Adrenal gland (tissue), 12 donors: Measurements from ENCODE around the gene HMG20B. TPM values are rescaled to one million over a fixed set of nuclear protein-coding genes. Genes with fewer than 3 reads are reported as not detected.
A peak's percentile ranks its signal among the peaks of the same experiment; 100 is the strongest.

ENCODE experiments used
- DNase-seq, 7 donors: peaks; one replicate each; pipeline ENCODE4 v3.0.0-alpha.2; 2019 to 2020
- H3K27ac ChIP-seq, 5 donors: fragments of 200-600 bp; sonication (generic) in 4 of 5; 1 replicate in 3 of 5; 2 replicates in 2 of 5; pipeline versions ENCODE4 v1.5.1 to v1.8.0; 2016 to 2020; ENCODE audit warnings: mild to moderate bottlenecking in 1 of 5
- H3K27me3 ChIP-seq: fragments of 200-600 bp; 2 replicates; pipeline ENCODE4 v1.8.0; 2021
- H3K36me3 ChIP-seq, 2 donors: fragments of 200-600 bp; replicated peaks in 1 of 2; 1 replicate in 1 of 2; 2 replicates in 1 of 2; pipeline versions ENCODE4 v1.5.1 to v1.8.0; 2018 to 2022
- H3K4me1 ChIP-seq, 2 donors: fragments of 200-600 bp; replicated peaks in 1 of 2; 1 replicate in 1 of 2; 2 replicates in 1 of 2; pipeline versions ENCODE4 v1.5.1 to v1.8.0; 2018 to 2021
- H3K4me3 ChIP-seq, 4 donors: fragments of 200-600 bp; sonication (generic) in 3 of 4; one replicate each; pipeline ENCODE4 v1.5.1; 2016 to 2018
- H3K9me3 ChIP-seq, 3 donors: fragments of 200-600 bp; sonication (generic) in 1 of 3; replicated peaks in 1 of 3; 1 replicate in 2 of 3; 2 replicates in 1 of 3; pipeline versions ENCODE4 v1.5.1 to v1.8.0; 2016 to 2021
- CTCF ChIP-seq, 6 experiments: fragments of 450-650 bp in 4 of 6; fragments of 200-600 bp in 2 of 6; sonication (generic) in 1 of 6; IDR thresholded peaks; 1 replicate in 5 of 6; 2 replicates in 1 of 6; pipeline versions ENCODE4 v1.5.1 to v1.8.0; 2016 to 2021; ENCODE audit warnings: antibody characterized with exemption in 6 of 6, mild to moderate bottlenecking in 2 of 6, moderate library complexity in 1 of 6
- POLR2A ChIP-seq, 2 donors: fragments of 450-650 bp; IDR thresholded peaks; one replicate each; pipeline ENCODE4 v1.6.1; 2017; ENCODE audit warnings: antibody characterized with exemption in 2 of 2, mild to moderate bottlenecking in 2 of 2, moderate library complexity in 1 of 2
- WGBS, 4 donors: extraction: QIAGEN DNeasy Blood & Tissue Kit in 2 of 4; methylation state at CpG; one replicate each; pipeline versions ENCODE4 v1.1.5 to v1.1.7; 2013 to 2017; 5-methylcytosine and 5-hydroxymethylcytosine counted together
- intact Hi-C, 2 donors: fragments of 100-400 bp; cut with DNase I; formaldehyde crosslinking; loops; one replicate each; pipeline versions ENCODE4 v1.14.1 to v1.15.0; 2022 to 2023
- polyA plus RNA-seq, 3 donors: library from polyadenylated mRNA; stranded (reverse); fragments of 200-250 nt in 2 of 3; fragments of 350-450 nt in 1 of 3; fragmentation: Illumina TruSeq in 1 of 3; extraction: RNeasy Lipid Tissue Mini Kit (QIAGEN cat#74804) in 1 of 3; gene quantifications; one replicate each; pipeline ENCODE4 v1.2.3, GENCODE V29; 2013 to 2014
- total RNA-seq, 9 donors: library from RNA; depleted of rRNA in 4 of 9; stranded (reverse); fragments of >200 nt in 4 of 9; fragments of 120-200 nt in 1 of 9; fragmentation: NEBNext Ultra II Directional in 1 of 9; extraction: Animal tissue kit (Norgen Biotek cat#: 25700) in 1 of 9; gene quantifications; one replicate each; pipeline versions ENCODE4 v1.1.0 to v1.2.4, GENCODE V29; 2013 to 2023
- donor health status: healthy with polysubstance abuse.
- donor health status: Bipolar disorder and iron deficiency.
- donor health status: DM: yes; HTN: yes; CAD: no.
- donor health status: DM: no; HTN: no; CAD: no.
- donor health status: DM: no; HTN: no; CAD: no.
- donor health status: DM: yes; HTN: yes; CAD: no.

Gene HMG20B
- total and polyA plus RNA-seq, 12 donors, result 18.1 to 178 (median 102) TPM

- 85 to 91% (median 89%) methylated on average over 10 to 41 of the region's 41 CpGs for WGBS, 4 donors
- Histone ChIP-seq H3K27me3 (no peaks in the 10 kb centered on the region), H3K9me3 (no peaks in the 10 kb centered on the region), H3K36me3 (peaks cover 0 to 15% of the 10 kb centered on the region in 2 donors), H3K4me3 (no peak overlapping the region), H3K4me1 (peaks cover 26 to 40% of the 10 kb centered on the region in 2 donors), H3K27ac (peak overlapping the region in 1 of 5 donors; percentile 11)
- TF ChIP-seq POLR2A (IDR thresholded peaks at IDR 0.05) (no peak), CTCF (IDR thresholded peaks at IDR 0.05) (no peak)
- DNase-seq, result peak in 1 of 7 donors; percentile 22
- intact Hi-C loops, result loop anchor here in 1 of 2 donors (5.0 kb wide), 1 partner anchor 64 kb away; no protein-coding TSS in a partner anchor
These were observed 38.3 kb downstream of the HMG20B start for GRCh38 chr19:3610745-3611717.

DNA sequence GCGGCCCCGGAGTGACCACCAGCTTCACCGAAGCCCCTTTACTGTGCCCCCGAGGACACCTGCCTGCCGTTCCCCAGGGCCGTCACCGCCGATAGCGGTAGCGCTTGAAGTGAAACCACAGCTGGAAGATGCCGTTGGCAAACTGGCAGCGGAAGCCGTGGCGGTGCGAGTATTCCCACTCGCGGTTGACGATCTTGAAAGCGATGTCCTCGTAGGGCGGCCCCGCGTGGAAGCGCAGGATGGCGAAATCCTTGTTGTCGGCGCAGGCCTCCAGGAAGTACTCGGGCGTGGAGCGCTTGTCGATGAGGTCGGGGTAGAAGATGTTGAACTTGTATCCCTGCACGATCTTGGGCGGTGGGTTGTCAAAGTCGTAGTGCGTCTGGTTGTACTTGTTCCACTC is 39.1 kb downstream of the HMG20B start:
- intact Hi-C loops, result loop anchor here in 1 of 2 donors (5.0 kb wide), 1 partner anchor 65 kb away; no protein-coding TSS in a partner anchor
- WGBS, 4 donors, result 95 to 98% (median 96%) methylated on average over 33 to 36 of the region's 36 CpGs
- no peak for TF ChIP-seq POLR2A (IDR thresholded peaks at IDR 0.05)
- TF ChIP-seq CTCF (IDR thresholded peaks at IDR 0.05), result no peak
- peaks cover 0 to 18% of the 10 kb centered on the region in 2 donors for H3K36me3 ChIP-seq
- H3K27ac ChIP-seq, result no peak overlapping the region
- DNase-seq, result peak in 1 of 7 donors; percentile 22
- H3K27me3 ChIP-seq, result no peaks in the 10 kb centered on the region
- H3K9me3 ChIP-seq, result no peaks in the 10 kb centered on the region
- H3K4me3 ChIP-seq, result no peak overlapping the region
- peaks cover 26 to 35% of the 10 kb centered on the region in 2 donors for H3K4me1 ChIP-seq

DNA sequence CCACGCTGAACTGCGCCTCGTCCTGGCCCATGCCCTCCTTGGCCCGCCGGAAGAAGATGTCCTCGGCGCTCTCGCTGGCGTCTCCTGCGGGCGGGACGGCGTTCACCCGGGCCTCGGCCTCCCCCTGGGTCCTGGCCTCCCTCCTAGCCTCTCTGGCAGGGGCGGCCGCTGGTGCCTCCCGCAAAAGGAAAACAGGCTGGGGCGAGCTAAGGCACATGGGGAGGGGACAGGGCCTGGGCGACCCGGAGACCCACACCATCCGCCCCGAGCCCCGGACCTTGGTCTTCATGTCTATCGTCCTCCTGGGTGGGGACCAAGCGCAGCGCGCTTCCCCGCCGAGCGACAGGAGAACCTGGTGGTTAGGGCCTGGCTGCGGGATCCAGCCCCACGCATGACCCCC is 39.6 kb downstream of the HMG20B start:
- Histone ChIP-seq H3K4me3 (no peak overlapping the region), H3K9me3 (no peaks in the 10 kb centered on the region), H3K36me3 (peaks cover 0 to 18% of the 10 kb centered on the region in 2 donors), H3K4me1 (peaks cover 23 to 30% of the 10 kb centered on the region in 2 donors), H3K27ac (no peak overlapping the region), H3K27me3 (no peaks in the 10 kb centered on the region)
- no peak for DNase-seq
- 92 to 98% (median 97%) methylated on average over 15 to 33 of the region's 33 CpGs; no CpG with 5 or more reads in 1 of the 4 donors for WGBS, 4 donors
- intact Hi-C loops, result loop anchor here in 1 of 2 donors (5.0 kb wide), 1 partner anchor 65 kb away; no protein-coding TSS in a partner anchor
- TF ChIP-seq CTCF (IDR thresholded peaks at IDR 0.05), result no peak
- TF ChIP-seq POLR2A (IDR thresholded peaks at IDR 0.05), result no peak
